GM23248 (cell line): Measurements from ENCODE around the gene TRPM1.

Experiments used
- EZH2 ChIP-seq: fragments of 200-600 bp; sonication (generic); IDR thresholded peaks from 2 replicates; pipeline ENCODE4 v1.6.1; 2018; ENCODE audit warnings: antibody characterized with exemption, mild to moderate bottlenecking; ENCODE audit not compliant: insufficient read depth, poor library complexity, severe bottlenecking
- EZH2phosphoT487 ChIP-seq: fragments of 200-600 bp; sonication (generic); IDR thresholded peaks from 2 replicates; pipeline ENCODE4 v1.6.1; 2018; ENCODE audit warnings: antibody characterized with exemption, moderate library complexity, mild to moderate bottlenecking, low read depth; ENCODE audit not compliant: insufficient read depth

- TF ChIP-seq EZH2 = no peak
- no peak for TF ChIP-seq EZH2phosphoT487
These were observed 146.9 kb downstream of the TRPM1 start for GRCh38 chr15:30954674-30955073.
